Stomach (tissue), 4 donors: ENCODE measurements around the gene ADGRE1.

ENCODE experiments used
- CTCF ChIP-seq, 7 experiments: fragments of 450-650 bp in 4 of 7; fragments of 200-600 bp in 3 of 7; sonication (generic) in 3 of 7; IDR thresholded peaks; one replicate each; pipeline ENCODE4 v1.5.1; 2016 to 2019; ENCODE audit warnings: antibody characterized with exemption in 7 of 7, control low read depth in 2 of 7, mild to moderate bottlenecking in 1 of 7
- POLR2A ChIP-seq, 4 donors: fragments of 450-650 bp; IDR thresholded peaks; one replicate each; pipeline ENCODE4 v1.6.1; 2016; ENCODE audit warnings: antibody characterized with exemption in 4 of 4, control low read depth in 2 of 4, mild to moderate bottlenecking in 1 of 4, moderate library complexity in 1 of 4

GRCh38 chr19:6852001-6852400 is 35.4 kb upstream of the ADGRE1 start:
- TF ChIP-seq CTCF (IDR thresholded peaks at IDR 0.05), result no peak
- no peak for TF ChIP-seq POLR2A (IDR thresholded peaks at IDR 0.05)
